GM18870 (cell line): ENCODE data around the gene ERF.
A peak's percentile ranks its signal among the peaks of the same experiment; 100 is the strongest.

Experiments used
- ATAC-seq: cut with Tn5 transposase; IDR thresholded peaks from one replicate; pipeline ENCODE4 v1.9.1; 2021; ENCODE audit warnings: moderate library complexity; ENCODE audit not compliant: unreplicated experiment

The ERF gene

GRCh38 chr19:42242512-42243409 lies 12.2 kb downstream of the ERF start, which contains the start of gene GSK3A:
Gene GSK3A, minus strand, starts transcription at chr19:42242602. Its CDS starts 137 bp downstream, at chr19:42242465.
- ATAC-seq = peak; percentile 62

- ATAC-seq = no peak
Measured at GRCh38 chr19:42242069-42242511, 12.8 kb downstream of the ERF start.

- no peak for ATAC-seq
Measured at GRCh38 chr19:42241279-42241678, 13.6 kb downstream of the ERF start.

- no peak for ATAC-seq
Measured at GRCh38 chr19:42239544-42240220, 15.2 kb downstream of the ERF start.

- no peak for ATAC-seq
Measured at GRCh38 chr19:42235181-42235580, 19.7 kb downstream of the ERF start.

- ATAC-seq = no peak
Measured at GRCh38 chr19:42234364-42234763, 20.6 kb downstream of the ERF start.

GRCh38 chr19:42233678-42234292 lies 21.1 kb downstream of the ERF start:
- ATAC-seq = no peak

GRCh38 chr19:42233106-42233505 lies 21.8 kb downstream of the ERF start:
- no peak for ATAC-seq

- ATAC-seq = no peak
Measured at GRCh38 chr19:42232435-42232834, 22.5 kb downstream of the ERF start.

GRCh38 chr19:42230571-42230970 lies 24.4 kb downstream of the ERF start:
- no peak for ATAC-seq

GRCh38 chr19:42229855-42230351 lies 25.0 kb downstream of the ERF start:
- no peak for ATAC-seq

GRCh38 chr19:42229301-42229854 lies 25.6 kb downstream of the ERF start:
- ATAC-seq = no peak

GRCh38 chr19:42228641-42229040 lies 26.3 kb downstream of the ERF start:
- ATAC-seq = no peak

- ATAC-seq = no peak
Measured at GRCh38 chr19:42226886-42227285, 28.0 kb downstream of the ERF start.

- no peak for ATAC-seq
Measured at GRCh38 chr19:42225718-42226292, 29.1 kb downstream of the ERF start.

GRCh38 chr19:42224940-42225717 lies 29.8 kb downstream of the ERF start:
- ATAC-seq = no peak

- no peak for ATAC-seq
Measured at GRCh38 chr19:42220751-42221097, 34.2 kb downstream of the ERF start.

- ATAC-seq = peak; percentile 54
Measured at GRCh38 chr19:42219812-42220750, 34.8 kb downstream of the ERF start, which contains the start of gene ZNF526. Gene ZNF526, plus strand, starts transcription at chr19:42220312. Its CDS starts 4,092 bp downstream, at chr19:42224404.
